Muscle layer of colon (tissue), 2 donors: ENCODE measurements around the gene SIX2.

Source experiments
- H3K27ac ChIP-seq: one replicate; pipeline ENCODE4 v1.7.0; 2013; ENCODE audit warnings: low read depth, mild to moderate bottlenecking, low read length, moderate library complexity
- H3K27me3 ChIP-seq, 2 donors: one replicate each; pipeline ENCODE4 v1.7.0; 2013; ENCODE audit warnings: low read length in 2 of 2, mild to moderate bottlenecking in 2 of 2; ENCODE audit not compliant: insufficient read depth in 2 of 2, control insufficient read depth in 1 of 2
- H3K36me3 ChIP-seq: one replicate; pipeline ENCODE4 v1.7.0; 2013; ENCODE audit warnings: mild to moderate bottlenecking, low read length; ENCODE audit not compliant: insufficient read depth
- H3K4me1 ChIP-seq: one replicate; pipeline ENCODE4 v1.7.0; 2013; ENCODE audit warnings: mild to moderate bottlenecking, low read length; ENCODE audit not compliant: insufficient read depth
- H3K4me3 ChIP-seq, 2 donors: one replicate each; pipeline ENCODE4 v1.7.0; 2013; ENCODE audit warnings: low read length in 2 of 2, low read depth in 1 of 2, mild to moderate bottlenecking in 1 of 2, moderate library complexity in 1 of 2
- H3K9ac ChIP-seq: one replicate; pipeline ENCODE4 v1.7.0; 2013; ENCODE audit warnings: low read length
- H3K9me3 ChIP-seq: one replicate; pipeline ENCODE4 v1.7.0; 2013; ENCODE audit warnings: mild to moderate bottlenecking, low read length
- donor health status: abdominal sarcoma.
- donor health status: Adenocarcinoma of cecum.

Gene SIX2

GRCh38 chr2:45009303-45009927 lies at the start of gene SIX2:
Gene SIX2 (minus strand): TSS chr2:45009452. CDS start chr2:45009110, 342 bp downstream.
- Histone ChIP-seq H3K4me3 (peak within 1 kb of the TSS; percentile 50 to 60), H3K4me1 (peaks cover 26% of the 10 kb centered on the region), H3K9me3 (no peaks in the 10 kb centered on the region), H3K27ac (peak within 1 kb of the TSS; percentile 23), H3K27me3 (peaks cover 52 to 97% of the 10 kb centered on the region in 2 donors), H3K36me3 (no peaks in the 10 kb centered on the region), H3K9ac (no peak within 1 kb of the TSS)

DNA sequence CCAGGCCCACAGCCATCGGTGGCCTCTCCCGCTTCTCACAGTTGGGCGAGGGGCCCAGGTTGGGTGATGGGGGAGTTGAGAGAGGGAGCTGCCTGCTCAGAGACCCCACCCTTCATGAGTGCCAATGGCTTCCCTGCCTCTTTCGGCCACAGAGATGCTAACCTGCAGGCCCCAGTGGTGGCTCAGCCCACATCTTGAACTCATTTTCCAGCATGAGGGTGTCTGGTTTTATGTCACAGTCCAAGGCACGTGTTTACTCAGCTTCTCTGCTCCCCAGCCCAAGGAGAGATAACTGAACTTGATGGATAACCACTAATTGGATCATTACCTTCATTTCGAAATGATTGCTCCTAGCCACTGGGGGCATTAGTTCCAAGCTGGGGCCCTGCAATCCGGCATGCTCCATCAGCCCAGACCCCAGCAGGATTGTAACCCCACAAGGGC lies 45.9 kb upstream of the SIX2 start:
- H3K9ac ChIP-seq, result no peak overlapping the region
- no peak overlapping the region for H3K4me3 ChIP-seq
- no peaks in the 10 kb centered on the region for H3K36me3 ChIP-seq
- H3K27me3 ChIP-seq, result no peaks in the 10 kb centered on the region
- no peaks in the 10 kb centered on the region for H3K9me3 ChIP-seq
- no peaks in the 10 kb centered on the region for H3K4me1 ChIP-seq
- H3K27ac ChIP-seq, result no peak overlapping the region

DNA sequence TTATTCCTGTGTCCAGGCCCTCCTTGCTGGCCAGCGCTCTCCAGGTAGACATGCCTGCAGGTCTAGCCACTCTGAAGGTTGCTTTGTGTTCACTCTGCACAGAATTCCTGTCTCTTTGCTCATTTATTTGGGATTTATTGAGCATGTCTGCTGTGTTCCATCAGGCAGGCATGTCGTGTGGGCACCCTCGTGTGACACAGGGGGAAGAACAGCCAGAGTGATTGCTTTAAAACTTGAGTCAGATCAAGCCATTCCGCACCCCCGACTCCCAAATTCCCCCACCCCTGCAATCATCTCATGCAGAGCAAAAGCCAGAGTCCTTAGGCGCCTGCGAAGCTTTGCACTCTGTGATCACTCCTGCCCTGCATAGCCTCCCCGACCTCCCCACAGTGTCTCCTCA lies 44.7 kb upstream of the SIX2 start:
- H3K27me3 ChIP-seq, result no peaks in the 10 kb centered on the region
- no peaks in the 10 kb centered on the region for H3K36me3 ChIP-seq
- no peak overlapping the region for H3K4me3 ChIP-seq
- H3K27ac ChIP-seq, result no peak overlapping the region
- no peak overlapping the region for H3K9ac ChIP-seq
- H3K9me3 ChIP-seq, result no peaks in the 10 kb centered on the region
- no peaks in the 10 kb centered on the region for H3K4me1 ChIP-seq

DNA sequence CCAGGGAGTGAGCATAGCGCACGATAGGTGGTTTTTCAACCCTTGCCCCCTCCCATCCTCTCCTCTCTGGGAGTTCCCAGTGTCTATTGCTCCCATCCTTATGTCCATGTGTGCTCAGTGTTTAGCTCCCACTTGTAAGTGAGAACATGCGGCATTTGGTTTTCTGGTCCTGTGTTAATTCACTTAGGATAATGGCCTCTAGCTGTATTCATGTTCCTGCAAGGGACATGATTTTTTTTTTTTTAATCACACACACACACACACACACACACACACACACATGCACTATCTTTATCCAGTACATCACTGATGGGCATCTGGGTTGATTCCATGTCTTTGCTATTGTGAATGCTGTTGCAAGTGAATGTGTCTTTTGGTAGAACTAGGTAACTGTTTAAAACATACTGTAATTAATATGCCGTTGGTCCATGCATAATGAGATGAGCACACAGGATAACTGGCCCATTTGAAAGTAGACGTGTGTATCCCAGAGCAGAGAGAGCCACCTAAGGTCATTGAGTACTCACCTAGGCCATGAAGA lies 43.2 kb upstream of the SIX2 start:
- Histone ChIP-seq H3K4me1 (no peaks in the 10 kb centered on the region), H3K27me3 (no peaks in the 10 kb centered on the region), H3K27ac (no peak overlapping the region), H3K36me3 (no peaks in the 10 kb centered on the region), H3K9me3 (no peaks in the 10 kb centered on the region), H3K9ac (no peak overlapping the region), H3K4me3 (no peak overlapping the region)

GRCh38 chr2:45049569-45050336 lies 40.5 kb upstream of the SIX2 start:
- H3K9me3 ChIP-seq, result no peaks in the 10 kb centered on the region
- no peaks in the 10 kb centered on the region for H3K36me3 ChIP-seq
- H3K9ac ChIP-seq, result no peak overlapping the region
- H3K4me1 ChIP-seq, result no peaks in the 10 kb centered on the region
- H3K27me3 ChIP-seq, result no peaks in the 10 kb centered on the region
- H3K4me3 ChIP-seq, result no peak overlapping the region
- H3K27ac ChIP-seq, result no peak overlapping the region

DNA sequence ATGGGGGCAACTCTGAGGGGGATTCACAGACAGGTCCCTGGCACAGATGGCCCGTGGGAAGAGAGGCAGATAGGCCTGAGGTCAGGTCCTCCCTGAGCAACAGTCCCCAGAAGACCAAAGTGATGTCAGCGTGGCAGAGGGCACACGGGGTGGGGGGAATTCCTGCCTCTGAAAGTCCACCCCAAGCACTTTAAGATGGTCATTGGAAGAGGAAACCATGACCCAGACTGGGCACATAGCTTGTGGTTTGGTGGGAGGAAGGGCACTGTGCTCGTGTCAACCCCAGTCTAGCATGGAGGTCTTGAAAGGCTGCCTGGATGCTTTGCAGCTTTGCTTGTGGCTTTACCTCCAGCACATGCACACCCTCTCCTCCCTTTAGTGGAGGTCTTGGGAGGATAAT lies 38.0 kb upstream of the SIX2 start:
- no peak overlapping the region for H3K4me3 ChIP-seq
- H3K9ac ChIP-seq, result no peak overlapping the region
- no peaks in the 10 kb centered on the region for H3K36me3 ChIP-seq
- H3K9me3 ChIP-seq, result no peaks in the 10 kb centered on the region
- no peaks in the 10 kb centered on the region for H3K4me1 ChIP-seq
- H3K27me3 ChIP-seq, result no peaks in the 10 kb centered on the region
- no peak overlapping the region for H3K27ac ChIP-seq

- H3K27me3 ChIP-seq, result no peaks in the 10 kb centered on the region
- no peaks in the 10 kb centered on the region for H3K4me1 ChIP-seq
- H3K27ac ChIP-seq, result no peak overlapping the region
- no peaks in the 10 kb centered on the region for H3K9me3 ChIP-seq
- no peaks in the 10 kb centered on the region for H3K36me3 ChIP-seq
- no peak overlapping the region for H3K9ac ChIP-seq
- no peak overlapping the region for H3K4me3 ChIP-seq
These were observed 37.5 kb upstream of the SIX2 start for GRCh38 chr2:45046786-45047185.

DNA sequence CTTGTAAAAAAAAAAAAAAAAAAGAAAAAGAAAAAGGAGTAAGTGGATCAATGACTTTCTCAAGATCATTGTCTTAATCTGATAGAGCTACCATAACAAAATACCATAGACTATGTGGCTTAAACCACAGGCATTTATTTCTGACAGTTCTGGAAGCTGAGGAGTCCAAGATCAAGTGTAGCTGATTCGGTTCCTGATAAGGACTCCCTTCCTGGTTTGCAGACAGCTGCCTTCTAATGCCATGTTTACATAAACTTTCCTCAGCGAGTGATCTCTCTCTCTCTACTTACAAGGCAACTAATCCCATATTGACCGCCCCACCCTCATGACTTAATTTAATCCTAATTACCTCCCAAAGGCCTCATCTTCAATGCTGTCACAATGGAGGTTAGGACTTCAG lies 36.5 kb upstream of the SIX2 start:
- Histone ChIP-seq H3K4me1 (no peaks in the 10 kb centered on the region), H3K9me3 (no peaks in the 10 kb centered on the region), H3K4me3 (no peak overlapping the region), H3K27me3 (no peaks in the 10 kb centered on the region), H3K36me3 (no peaks in the 10 kb centered on the region), H3K9ac (no peak overlapping the region), H3K27ac (no peak overlapping the region)

DNA sequence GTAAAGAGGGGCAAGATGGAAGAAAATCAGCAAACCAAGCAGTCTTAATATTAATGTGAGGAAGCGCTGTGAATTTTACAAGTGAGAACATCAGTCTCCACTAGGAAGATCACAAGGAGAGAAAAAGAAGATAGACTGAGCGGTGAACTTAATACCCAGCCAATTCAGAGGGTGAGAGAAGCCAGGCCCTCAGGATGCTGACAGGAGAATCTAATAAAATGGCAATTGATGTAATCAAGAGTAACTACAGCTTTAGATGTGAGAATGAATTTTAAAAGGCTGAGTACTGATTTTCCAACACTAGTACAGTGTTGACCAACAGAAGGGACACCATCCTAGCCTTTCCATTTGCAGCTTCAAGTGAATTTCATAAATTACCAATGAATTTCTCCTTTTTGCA lies 35.7 kb upstream of the SIX2 start:
- no peaks in the 10 kb centered on the region for H3K36me3 ChIP-seq
- H3K27ac ChIP-seq, result no peak overlapping the region
- no peaks in the 10 kb centered on the region for H3K4me1 ChIP-seq
- H3K4me3 ChIP-seq, result no peak overlapping the region
- no peaks in the 10 kb centered on the region for H3K9me3 ChIP-seq
- H3K27me3 ChIP-seq, result no peaks in the 10 kb centered on the region
- no peak overlapping the region for H3K9ac ChIP-seq

DNA sequence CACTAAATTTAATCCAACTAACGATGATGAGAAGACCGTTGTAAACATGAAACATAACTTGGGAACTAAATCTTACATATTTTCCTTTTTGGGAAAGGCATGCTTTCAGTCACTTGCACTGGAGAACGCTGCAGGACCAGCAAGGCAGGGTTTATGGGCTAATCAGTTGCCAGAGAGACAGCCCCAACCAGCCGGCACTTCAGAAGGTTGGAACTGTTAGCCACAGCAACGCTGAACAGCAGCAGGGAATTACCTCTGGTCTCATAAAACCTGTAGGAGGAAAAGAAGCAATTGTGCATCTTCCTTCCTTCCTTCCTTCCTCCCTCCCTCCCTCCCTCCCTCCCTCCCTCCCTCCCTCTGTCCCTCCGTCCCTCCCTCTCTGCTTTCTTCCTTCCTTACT lies 33.9 kb upstream of the SIX2 start:
- Histone ChIP-seq H3K9ac (no peak overlapping the region), H3K9me3 (no peaks in the 10 kb centered on the region), H3K4me1 (no peaks in the 10 kb centered on the region), H3K27me3 (no peaks in the 10 kb centered on the region), H3K4me3 (no peak overlapping the region), H3K27ac (no peak overlapping the region), H3K36me3 (no peaks in the 10 kb centered on the region)

- H3K4me3 ChIP-seq, result no peak overlapping the region
These were observed 33.1 kb upstream of the SIX2 start for GRCh38 chr2:45042401-45042800.

More at GRCh38 chr2:45042401-45042800, 33.1 kb upstream of the SIX2 start:
- Histone ChIP-seq H3K36me3 (no peaks in the 10 kb centered on the region), H3K27me3 (no peaks in the 10 kb centered on the region), H3K9ac (no peak overlapping the region), H3K9me3 (no peaks in the 10 kb centered on the region), H3K27ac (no peak overlapping the region), H3K4me1 (no peaks in the 10 kb centered on the region)
